GM21737 (cell line): ENCODE results near the gene ATF7.
A peak's percentile ranks its signal among the peaks of the same experiment; 100 is the strongest.

Experiments used
- ATAC-seq: cut with Tn5 transposase; IDR thresholded peaks from one replicate; pipeline ENCODE4 v1.9.1; 2021; ENCODE audit warnings: mild to moderate bottlenecking, moderate library complexity; ENCODE audit not compliant: unreplicated experiment

Gene ATF7

DNA sequence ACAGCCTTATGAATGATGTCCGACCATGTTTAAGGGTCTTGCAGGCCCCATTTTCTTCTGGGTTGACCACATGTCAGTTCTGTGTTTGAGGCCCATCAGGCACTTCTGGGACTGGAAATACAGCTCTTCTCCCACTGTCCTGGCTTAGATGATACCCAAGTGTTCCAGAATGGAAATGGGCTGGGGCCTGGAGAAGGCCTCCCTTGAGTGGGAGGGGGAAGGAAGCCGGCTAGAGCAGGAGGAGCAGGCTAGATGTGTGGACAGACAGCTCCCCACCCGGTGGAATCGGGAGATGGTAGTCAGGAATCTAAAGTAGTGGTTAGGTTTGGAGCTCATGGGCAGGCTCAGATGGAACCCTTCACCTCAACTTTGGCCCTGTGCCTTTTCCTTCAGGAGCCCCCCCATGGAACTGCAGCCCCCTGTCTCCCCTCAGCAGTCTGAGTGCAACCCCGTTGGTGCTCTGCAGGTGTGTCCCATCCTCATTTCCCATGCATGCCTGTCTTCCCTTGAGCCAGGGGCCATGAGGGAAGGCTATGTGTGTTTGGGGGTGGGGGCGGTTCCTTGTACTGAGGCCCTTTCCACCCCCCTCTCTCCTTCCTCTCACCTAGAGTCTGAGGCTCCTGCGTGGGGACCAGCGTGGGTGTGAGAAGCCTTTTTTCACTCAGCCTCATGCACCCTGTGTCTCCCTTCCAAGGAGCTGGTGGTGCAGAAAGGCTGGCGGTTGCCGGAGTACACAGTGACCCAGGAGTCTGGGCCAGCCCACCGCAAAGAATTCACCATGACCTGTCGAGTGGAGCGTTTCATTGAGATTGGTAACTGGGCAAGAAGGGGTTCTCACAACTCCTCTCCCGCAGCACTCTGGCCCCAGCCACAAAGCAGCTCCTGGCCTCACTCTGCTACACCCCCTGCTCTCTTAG is 121.9 kb downstream of the ATF7 start:
- ATAC-seq = no peak

DNA sequence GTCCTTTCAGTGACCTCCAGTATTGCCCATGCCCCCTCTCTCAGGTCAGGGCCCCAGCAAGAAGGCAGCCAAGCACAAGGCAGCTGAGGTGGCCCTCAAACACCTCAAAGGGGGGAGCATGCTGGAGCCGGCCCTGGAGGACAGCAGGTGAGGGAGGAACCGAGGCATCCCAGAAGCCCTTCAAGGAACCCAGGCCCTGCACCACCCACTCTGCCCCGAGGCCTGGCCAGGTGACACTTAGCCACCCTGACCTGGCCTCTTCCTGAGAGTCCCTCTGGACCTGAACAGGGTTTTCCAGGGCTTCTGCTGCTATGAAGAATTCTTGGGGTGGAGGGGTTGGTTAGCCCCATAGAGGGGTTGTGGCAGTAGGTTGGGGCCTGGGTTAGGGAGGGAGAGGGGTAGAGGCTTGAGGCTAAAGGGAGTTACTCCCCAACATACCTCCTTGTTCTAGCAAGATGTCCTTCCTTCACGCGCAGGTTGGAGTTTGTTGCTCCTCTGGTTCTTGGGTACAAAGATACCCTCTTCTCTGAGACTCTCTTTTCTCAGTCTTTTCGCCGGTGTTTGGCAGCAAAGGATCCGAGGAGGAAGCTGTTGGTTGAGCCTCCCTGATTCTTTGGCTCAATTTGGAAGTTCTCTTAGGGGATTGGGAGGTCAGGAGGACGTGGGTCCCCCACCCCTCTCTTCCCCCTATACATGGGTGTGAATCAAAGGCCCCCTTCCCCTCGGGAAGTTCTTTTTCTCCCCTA is 123.0 kb downstream of the ATF7 start:
- ATAC-seq = no peak

DNA sequence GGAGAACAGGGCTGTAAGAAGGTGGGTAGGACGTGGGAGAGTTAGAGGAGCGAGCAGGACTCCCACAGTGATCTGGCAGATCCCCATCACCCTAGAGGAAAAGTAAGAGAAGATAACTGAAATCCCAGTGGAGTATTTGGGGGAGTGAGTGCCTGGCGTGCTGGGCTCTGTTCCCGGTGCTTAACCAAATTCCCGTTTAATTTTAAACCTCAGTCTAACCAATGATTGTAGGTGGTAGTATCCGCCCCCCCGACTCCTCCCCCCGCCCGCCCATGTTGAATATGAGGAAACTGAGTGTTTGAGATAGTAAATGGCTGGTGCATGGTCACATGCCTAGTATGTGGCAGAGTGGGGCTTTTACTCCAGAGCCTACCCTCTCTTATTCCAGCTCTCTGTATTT is 123.9 kb downstream of the ATF7 start:
- ATAC-seq = no peak

DNA sequence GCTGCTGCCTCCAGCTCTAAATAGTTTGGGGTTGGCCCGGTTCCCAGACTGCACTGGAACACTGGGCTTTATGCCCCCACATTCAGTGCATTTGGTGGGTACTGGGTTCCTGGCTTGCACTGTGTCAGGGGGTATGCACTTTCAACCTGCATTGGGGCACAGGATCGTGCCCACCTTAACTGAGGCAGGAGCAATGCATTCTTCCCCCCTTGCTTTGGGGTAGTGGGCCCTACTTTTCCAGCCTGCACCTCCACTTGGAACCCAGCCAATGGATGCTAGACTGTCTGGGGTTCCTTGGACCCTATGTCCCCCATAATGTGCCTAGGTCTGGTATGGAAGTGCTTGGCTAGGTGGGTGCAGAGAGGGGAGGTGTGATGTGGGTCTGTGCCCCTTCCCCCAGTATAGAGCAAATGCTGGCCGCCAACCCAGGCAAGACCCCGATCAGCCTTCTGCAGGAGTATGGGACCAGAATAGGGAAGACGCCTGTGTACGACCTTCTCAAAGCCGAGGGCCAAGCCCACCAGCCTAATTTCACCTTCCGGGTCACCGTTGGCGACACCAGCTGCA is 124.5 kb downstream of the ATF7 start:
- ATAC-seq = no peak

DNA sequence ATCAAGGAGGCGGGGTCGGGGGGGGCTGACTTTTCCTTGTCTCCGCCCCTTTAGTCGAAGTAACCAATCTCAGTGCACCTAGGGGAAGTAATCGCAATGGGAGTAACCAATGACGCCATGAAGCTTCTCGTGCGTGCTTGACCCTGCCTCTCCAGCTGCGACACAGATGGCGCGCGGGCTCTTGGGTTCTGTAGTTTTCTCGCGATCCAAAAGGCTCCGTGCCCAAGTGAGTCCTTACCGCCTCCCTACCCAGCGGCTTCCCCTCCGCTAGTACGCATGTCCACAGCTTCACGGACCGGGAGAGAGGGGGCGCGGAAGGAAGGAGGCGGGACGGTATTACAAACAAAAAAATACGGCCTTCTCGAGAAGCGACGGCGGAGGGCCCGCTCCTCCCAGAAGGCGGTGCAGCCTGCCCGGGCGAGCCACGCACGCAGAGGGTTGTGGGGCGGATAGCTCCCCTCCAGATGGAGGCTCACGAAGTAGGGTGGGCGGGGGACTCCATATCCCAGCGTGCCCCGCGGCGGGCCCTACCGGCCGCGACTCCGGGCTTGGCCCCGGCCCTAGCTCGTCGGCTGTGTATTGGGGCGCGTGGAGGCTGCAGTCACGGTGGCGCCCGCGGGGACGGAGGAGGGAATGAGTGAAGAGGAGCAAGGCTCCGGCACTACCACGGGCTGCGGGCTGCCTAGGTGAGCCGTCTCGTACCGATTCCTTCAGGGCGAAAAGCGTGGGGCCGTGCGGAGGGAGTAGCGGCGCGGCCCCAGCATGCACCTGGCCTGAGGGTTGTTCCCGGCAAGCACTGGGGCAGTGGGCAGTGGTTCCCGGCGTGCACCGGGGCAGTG is 125.2 kb downstream of the ATF7 start, which contains the start of gene TARBP2:
TSS of gene TARBP2 (plus strand) at position 508 of the 839 bp plus-strand sequence. CDS start at position 634, 126 bp downstream.
- ATAC-seq = peak; percentile 67

DNA sequence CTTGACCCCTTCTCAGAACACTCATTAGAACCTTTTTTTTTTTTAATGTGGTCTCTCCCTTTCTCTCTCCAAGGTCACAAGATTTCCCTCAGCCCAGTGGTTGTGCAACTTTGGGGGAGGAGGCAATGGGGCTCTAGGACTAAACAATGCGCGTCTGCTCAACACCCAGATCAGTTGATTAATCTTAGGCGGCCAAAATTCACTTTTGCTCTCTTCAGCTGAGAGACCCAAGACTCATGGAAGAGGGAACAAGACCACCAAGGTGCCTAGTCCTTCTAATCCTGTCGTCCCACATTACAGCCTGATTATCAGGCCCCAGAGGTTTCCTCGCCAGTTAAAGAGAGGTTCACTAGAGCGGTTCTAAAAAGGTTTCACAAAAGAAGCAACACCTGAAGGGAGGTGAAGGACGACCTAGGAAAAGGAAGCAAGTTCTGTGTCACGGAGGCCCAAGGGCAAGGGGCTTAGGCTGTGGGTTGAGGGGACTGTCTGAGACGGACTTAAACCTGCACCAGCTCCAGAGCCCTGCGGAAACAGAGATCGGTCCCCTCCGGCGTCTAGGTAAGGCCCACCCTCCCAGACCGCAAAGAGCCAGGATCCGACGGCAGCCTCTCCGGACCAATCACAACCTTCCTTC is 125.9 kb downstream of the ATF7 start:
- no peak for ATAC-seq

DNA sequence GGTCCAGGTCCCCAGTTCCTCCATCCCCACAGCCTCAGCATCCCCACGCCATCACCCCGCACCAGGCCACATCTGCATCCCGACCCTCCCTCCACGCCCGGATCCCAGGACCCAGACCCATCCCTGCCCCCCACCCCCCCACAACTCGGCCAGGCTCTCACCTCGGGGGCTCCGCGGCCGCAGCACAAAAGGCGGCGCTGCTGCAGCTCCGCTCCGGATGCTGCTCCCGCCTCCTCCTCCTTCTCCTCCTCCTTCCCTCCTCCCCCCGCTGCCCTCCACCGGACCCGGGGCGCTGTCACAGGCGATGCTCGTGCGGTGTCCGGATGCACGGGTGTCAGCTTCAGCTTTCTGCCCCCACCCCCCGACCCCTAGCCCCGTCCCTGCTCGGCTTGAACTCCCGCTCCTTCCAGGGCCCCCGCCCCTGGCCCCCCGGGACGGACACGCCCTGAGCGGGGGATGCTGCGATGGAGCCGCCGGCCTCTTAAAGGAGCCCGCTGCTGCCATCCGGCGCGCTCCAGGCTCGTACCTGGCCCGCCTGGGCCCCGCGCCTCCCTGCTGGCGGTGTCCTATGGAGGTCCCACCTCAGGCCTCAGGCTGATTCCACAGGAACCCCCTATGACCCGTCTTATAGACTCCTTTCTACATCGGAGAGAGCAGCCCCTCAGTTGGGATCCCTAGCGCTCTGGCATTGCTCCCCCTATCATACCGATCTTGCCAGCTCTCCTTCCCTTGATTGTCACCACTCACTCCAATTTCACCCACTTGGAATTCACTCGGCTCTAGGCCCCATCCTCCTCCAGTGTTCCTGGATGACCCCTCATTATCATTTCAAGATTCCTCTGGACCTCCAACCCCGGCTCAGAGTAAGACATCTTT is 126.7 kb downstream of the ATF7 start, which contains the start of gene MAP3K12:
TSS of gene MAP3K12 (minus strand) at position 193 of the 876 bp plus-strand sequence. CDS start 12,067 bp downstream, outside the sequence.
- ATAC-seq = no peak

DNA sequence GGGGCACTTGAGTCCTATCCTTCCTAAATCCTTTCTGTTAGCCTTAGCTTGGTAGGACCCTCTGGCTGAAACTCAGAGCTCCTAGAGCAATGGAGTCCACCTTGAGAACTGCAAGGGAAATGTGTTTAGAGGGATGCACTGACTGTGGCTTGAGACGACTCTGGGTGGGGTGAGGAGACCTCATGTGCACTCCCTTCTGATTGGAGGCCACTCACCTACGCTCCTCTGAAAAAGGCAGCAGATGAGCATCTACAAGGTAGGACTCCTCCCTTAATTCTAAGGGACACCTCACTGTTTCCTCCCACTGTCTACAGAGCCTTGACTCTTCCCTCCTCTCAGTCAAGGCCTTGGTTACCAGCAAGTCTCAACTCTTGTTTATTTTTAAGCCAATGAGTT is 127.9 kb downstream of the ATF7 start:
- no peak for ATAC-seq

DNA sequence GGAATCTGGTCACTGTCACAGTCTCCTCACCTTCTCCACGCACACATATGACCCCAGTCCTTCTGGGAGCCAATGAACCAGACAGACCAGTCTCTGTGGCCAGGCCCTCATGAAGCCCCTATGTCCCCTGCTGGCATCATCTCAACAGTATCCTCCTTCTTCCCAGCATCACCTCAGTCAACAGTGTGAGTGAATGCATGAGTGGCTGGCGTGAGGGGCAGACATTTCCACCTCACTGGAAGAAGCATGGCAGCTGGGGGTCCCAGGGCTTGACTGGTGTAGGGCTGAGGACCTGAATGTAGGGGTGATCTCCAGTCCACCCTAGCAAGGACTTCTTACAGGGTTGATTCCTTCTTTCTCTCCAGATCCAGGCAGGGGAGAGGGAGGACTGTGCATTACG is 128.7 kb downstream of the ATF7 start:
- ATAC-seq = no peak

DNA sequence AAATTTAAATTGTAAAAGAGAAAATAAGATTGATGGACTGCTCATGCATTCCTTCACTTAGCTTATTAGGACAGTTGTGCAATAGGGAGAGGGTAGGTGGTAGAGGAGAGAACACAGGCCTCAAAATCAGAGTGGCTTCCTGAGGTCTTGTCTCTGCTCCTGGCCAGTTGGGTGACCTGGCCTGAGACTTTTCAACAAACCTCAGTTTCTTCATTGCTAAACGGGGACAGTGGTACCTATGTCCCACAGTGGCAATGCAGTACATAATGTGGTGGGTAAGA is 129.5 kb downstream of the ATF7 start:
- no peak for ATAC-seq

DNA sequence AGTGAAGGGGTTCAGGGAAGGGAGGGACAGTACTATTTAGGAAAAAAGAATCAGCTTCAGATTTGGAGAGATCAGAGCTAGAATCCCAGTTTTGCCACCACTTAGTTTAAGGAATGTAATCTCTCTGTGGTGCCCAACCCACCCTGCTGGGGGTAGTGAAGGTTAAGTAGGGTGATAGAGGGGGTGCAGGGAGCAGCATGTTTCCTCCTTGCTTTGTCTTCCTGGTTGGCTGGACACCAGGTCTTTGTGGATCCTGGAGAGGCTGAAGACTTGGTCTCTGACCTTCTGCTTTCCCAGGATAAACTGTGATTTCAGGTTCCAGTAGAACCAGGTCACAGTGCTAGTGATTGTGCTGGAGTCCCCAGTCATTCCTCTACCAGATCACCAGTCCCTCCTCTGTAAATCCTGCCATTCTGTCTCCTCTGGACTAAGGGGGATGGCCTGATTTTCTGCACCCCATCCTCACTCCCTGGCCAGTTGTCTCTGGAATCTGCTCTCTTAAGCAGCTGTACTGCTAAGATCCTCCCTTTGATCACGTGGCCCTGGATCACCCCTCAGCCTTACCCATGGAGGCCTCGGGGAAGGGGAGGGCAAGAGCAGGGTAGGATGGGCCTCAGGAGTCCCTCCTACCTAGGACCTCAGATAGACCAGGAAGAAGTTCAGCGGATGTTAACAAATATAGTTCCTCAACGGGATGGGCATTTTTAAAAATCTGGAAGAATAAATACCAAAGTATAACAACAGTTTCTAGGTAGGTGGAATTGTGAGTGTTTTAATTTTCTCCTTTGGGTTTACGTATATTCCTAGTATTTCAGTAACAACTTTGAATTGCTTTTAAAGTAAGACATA is 130.1 kb downstream of the ATF7 start:
- no peak for ATAC-seq

DNA sequence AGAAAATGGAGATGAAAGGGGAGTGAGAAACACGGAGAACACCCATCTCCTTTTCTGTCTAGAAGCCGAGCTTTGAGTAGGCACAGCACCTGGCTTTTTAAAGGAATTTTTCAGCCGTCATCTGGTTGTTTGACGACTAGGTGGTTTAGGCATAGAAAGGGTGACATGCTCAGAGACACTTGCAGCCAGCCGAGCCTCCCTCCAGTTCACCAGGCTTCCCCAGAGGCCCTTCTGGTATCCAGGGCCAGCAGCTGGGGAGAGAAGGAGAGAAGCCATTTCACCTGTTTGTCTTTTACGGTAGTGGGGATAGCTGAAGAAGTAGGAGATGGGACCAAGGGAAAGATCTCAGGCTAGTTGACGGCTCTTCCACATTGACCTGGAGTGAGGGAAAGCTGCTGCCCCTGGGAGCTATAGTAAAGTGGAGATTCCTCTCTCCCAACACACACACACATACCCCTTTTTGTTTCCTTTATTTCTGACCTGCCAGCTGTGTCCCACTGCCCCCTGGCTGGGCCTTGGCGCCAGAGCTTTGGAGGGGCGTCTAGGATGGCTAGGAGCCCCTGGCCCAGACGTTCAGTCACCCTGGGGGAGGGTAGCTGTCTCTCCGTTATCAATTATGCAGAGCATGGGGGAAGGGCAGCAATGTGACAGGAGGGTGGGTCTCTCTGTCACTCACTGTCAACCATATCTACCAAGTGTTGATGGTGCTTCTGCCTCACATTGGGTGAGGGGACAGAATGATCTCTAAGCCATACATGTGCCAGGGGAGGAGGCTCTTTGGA is 132.4 kb downstream of the ATF7 start:
- ATAC-seq = no peak

DNA sequence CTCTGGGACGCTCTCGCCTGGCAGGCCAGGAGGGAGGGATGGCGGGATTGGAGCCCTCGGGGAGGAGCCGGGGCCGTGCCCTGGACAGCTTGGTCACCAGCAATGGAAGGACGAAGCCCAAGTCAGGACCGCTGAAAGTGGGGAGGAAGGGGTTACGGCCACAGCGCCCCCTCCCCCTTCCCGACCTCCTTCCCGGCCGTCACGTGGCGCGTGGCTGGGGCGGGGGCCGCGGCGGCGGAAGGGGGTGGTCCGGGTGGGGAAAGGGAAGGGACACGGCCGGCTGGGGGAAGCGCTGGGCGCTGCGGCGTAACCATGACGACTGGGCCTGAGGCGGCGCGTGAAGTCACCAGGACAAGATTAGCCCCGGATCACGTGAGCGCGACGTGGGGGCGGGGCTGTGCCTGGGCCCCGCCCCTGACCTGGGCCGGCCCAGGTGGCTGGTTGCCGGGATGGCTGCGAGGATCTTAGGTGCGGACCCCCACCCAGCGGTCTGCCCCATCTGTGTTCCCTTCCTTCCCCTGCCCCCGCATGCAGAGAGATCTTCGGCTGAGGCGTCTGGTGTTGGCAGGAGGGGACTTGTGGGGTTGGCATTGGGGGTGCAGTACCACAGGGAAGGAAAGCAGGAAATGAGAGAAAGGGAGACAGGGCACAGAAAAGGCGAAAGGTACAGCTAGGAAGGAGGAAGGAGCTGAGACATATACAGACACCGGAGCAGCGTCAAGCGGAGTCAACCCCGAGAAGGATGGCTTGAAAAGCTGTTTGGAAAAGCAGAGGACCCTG is 133.2 kb downstream of the ATF7 start:
- ATAC-seq = peak; percentile 93

DNA sequence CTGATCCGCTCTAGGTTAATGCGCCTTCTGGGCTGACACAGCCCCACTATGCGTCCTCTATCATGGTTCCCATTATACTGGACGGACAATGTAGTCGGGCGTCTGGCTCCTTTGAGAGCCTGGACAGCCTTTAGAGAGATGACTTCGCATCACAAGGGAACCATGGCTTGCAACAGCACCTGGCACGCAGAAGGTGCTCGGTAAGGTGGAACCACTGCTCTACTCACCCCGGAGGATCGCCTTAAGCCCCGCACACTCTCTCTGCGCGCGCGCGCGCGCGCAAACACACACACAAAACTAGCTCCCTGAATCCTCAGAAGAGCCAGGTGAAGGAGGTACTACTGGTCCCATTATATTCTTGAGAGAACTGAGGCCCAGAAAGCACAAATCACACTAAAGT is 134.0 kb downstream of the ATF7 start:
- ATAC-seq = no peak

DNA sequence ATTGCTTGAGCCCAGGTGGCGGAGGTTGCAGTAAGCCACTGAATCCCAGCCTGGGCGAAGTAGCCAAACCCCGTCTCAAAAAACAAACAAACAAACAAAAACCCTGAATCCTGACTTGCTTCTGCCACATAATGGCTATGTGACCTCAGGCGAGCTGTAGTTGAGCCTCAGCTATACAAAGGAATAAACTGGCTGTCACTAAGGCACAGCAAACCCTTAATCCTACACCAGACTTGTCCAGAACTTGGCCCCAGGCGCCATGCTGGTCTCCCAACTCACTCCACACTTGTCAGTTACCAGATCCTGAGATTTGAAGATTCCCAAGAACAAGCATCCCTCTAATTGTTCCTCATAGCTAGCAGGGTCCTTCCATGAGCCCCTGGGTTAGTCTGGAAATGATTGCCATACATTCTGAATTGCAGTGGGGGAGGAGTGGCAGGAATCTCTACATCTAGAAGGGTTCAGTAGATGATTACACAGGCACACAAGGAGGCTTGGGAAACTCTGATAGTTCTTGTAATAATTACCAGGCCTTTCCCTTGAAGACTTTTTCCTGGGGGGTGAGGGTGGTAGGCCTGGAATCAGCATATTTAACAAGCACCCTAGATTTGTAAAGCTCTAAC is 136.8 kb downstream of the ATF7 start:
- no peak for ATAC-seq

DNA sequence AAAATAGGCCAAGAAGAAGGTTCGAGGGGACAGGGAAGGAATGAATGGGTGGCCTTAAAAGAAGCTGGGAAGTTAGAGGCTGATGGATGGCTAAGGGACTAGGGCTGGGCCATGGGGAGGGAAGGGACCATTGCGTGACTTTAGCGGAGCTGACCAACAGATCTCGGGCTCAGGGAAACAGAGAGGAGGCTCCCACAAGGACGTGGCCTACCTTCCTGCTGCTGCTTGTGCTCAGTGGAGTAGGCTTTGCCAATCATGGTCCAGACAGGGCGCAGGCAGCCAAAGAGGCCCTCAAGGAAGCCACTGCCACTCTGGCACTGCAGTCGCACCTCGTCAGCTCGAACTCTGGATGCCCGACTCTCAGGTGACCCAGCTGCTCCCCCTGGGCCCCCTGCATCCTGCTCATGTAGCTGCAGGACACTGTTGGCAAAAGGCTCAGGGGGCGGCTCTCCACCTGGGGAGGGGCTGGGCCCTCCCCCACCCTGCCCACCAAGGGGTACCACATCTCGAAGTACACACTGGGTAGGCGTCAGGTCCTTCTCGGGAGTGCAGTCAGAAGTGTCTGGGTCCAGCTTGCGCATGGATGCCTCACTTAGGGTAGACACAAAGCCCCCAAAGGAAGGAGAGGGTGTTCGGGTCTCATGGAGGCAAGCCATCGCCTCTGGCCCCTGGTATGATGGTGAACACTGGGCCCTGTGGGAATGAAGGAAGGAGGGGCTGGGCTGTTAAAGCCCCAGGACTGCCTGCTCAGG is 139.3 kb downstream of the ATF7 start:
- no peak for ATAC-seq
